Liver (tissue), 9 donors: ENCODE data around the gene SMIM14. TPM values are rescaled to one million over a fixed set of nuclear protein-coding genes. Genes with fewer than 3 reads are reported as not detected.

ENCODE experiments used
- DNase-seq: peaks from one replicate; pipeline ENCODE4 v3.0.0-alpha.2; 2017; ENCODE audit warnings: low spot score
- H3K27ac ChIP-seq, 2 donors: one replicate each; pipeline ENCODE4 v1.7.0; 2013; ENCODE audit warnings: inconsistent platforms in 2 of 2, low read length in 2 of 2, control low read depth in 1 of 2, low read depth in 1 of 2, mild to moderate bottlenecking in 1 of 2
- H3K27me3 ChIP-seq, 4 donors: one replicate each; pipeline versions ENCODE4 v1.6.1 to v1.7.0; 2013; ENCODE audit warnings: low read length in 3 of 4, inconsistent platforms in 1 of 4, mild to moderate bottlenecking in 1 of 4, moderate library complexity in 1 of 4; ENCODE audit not compliant: control insufficient read depth in 4 of 4, insufficient read depth in 4 of 4
- H3K36me3 ChIP-seq, 4 donors: one replicate each; pipeline versions ENCODE4 v1.6.1 to v1.7.0; 2013; ENCODE audit warnings: low read length in 3 of 4, mild to moderate bottlenecking in 3 of 4, low read depth in 1 of 4, moderate library complexity in 1 of 4; ENCODE audit not compliant: control insufficient read depth in 4 of 4, insufficient read depth in 3 of 4
- H3K4me1 ChIP-seq, 4 donors: one replicate each; pipeline versions ENCODE4 v1.6.1 to v1.7.0; 2013; ENCODE audit warnings: low read length in 3 of 4, mild to moderate bottlenecking in 3 of 4, moderate library complexity in 1 of 4; ENCODE audit not compliant: control insufficient read depth in 4 of 4, insufficient read depth in 4 of 4
- H3K4me3 ChIP-seq, 3 donors: one replicate each; pipeline versions ENCODE4 v1.6.1 to v1.7.0; 2013; ENCODE audit warnings: low read length in 3 of 3, control low read depth in 1 of 3, low read depth in 1 of 3, mild to moderate bottlenecking in 1 of 3
- H3K9ac ChIP-seq, 2 donors: one replicate each; pipeline ENCODE4 v1.7.0; 2013; ENCODE audit warnings: low read length in 2 of 2, mild to moderate bottlenecking in 2 of 2, moderate library complexity in 2 of 2, control low read depth in 1 of 2, low read depth in 1 of 2
- H3K9me3 ChIP-seq, 4 donors: one replicate each; pipeline versions ENCODE4 v1.6.1 to v1.7.0; 2013; ENCODE audit warnings: low read length in 3 of 4; ENCODE audit not compliant: control insufficient read depth in 4 of 4
- EGR1 ChIP-seq, 2 donors: IDR thresholded peaks; 2 replicates each; pipeline ENCODE4 v1.6.1; 2016 to 2018; ENCODE audit warnings: antibody characterized with exemption in 2 of 2, low read depth in 2 of 2
- FOXA1 ChIP-seq: IDR thresholded peaks from 2 replicates; pipeline ENCODE4 v1.6.1; 2016; ENCODE audit warnings: antibody characterized with exemption
- FOXA2 ChIP-seq: IDR thresholded peaks from 2 replicates; pipeline ENCODE4 v1.6.1; 2016; ENCODE audit warnings: antibody characterized with exemption
- GABPA ChIP-seq, 2 donors: IDR thresholded peaks in 1 of 2; conservative IDR thresholded peaks in 1 of 2; 2 replicates each; pipeline ENCODE4 v1.6.1; 2016; ENCODE audit warnings: antibody characterized with exemption in 2 of 2, mild to moderate bottlenecking in 1 of 2, moderate library complexity in 1 of 2
- HNF4A ChIP-seq, 2 donors: conservative IDR thresholded peaks; 2 replicates each; pipeline ENCODE4 v1.6.1; 2016; ENCODE audit warnings: antibody characterized with exemption in 2 of 2, mild to moderate bottlenecking in 2 of 2
- HNF4G ChIP-seq: IDR thresholded peaks from 2 replicates; pipeline ENCODE4 v1.6.1; 2016; ENCODE audit warnings: antibody characterized with exemption
- JUND ChIP-seq, 2 donors: IDR thresholded peaks; 2 replicates each; pipeline ENCODE4 v1.6.1; 2016; ENCODE audit warnings: antibody characterized with exemption in 2 of 2
- NR2F2 ChIP-seq: IDR thresholded peaks from 2 replicates; pipeline ENCODE4 v1.6.1; 2016; ENCODE audit warnings: antibody characterized with exemption
- RAD21 ChIP-seq, 2 donors: IDR thresholded peaks; 2 replicates each; pipeline ENCODE4 v1.6.1; 2016; ENCODE audit warnings: antibody characterized with exemption in 2 of 2, mild to moderate bottlenecking in 2 of 2
- RXRA ChIP-seq, 2 donors: IDR thresholded peaks; 2 replicates each; pipeline ENCODE4 v1.6.1; 2017 to 2018; ENCODE audit warnings: antibody characterized with exemption in 2 of 2, mild to moderate bottlenecking in 1 of 2
- TAF1 ChIP-seq: conservative IDR thresholded peaks from 2 replicates; pipeline ENCODE4 v1.6.1; 2016; ENCODE audit warnings: antibody characterized with exemption, mild to moderate bottlenecking
- YY1 ChIP-seq: IDR thresholded peaks from 2 replicates; pipeline ENCODE4 v1.6.1; 2016; ENCODE audit warnings: antibody characterized with exemption, mild to moderate bottlenecking
- WGBS: extraction: QIAGEN DNeasy Blood & Tissue Kit; methylation state at CpG from one replicate; pipeline ENCODE4 v1.1.7; 2013; 5-methylcytosine and 5-hydroxymethylcytosine counted together
- polyA plus RNA-seq, 2 donors: library from polyadenylated mRNA; stranded (reverse) in 1 of 2; unstranded in 1 of 2; fragments of 200-250 nt in 1 of 2; fragments of >200 nt in 1 of 2; fragmentation: Nextera tagmentation in 1 of 2; extraction: Ambion mirVana in 1 of 2; gene quantifications; one replicate each; pipeline versions ENCODE4 v1.2.1 to v1.2.3, GENCODE V29; 2013 to 2015
- total RNA-seq, 2 donors: library from RNA; depleted of rRNA; stranded (reverse); fragments of >200 nt; gene quantifications; one replicate each; pipeline ENCODE4 v1.2.3, GENCODE V29; 2014
- TF ChIP-seq, protein P1 (sequence below): IDR thresholded peaks from 2 replicates; pipeline ENCODE4 v1.6.1; 2016; ENCODE audit warnings: antibody characterized with exemption
- TF ChIP-seq, protein P2 (sequence below): fragments of 150-350 bp; IDR thresholded peaks from 2 replicates; pipeline ENCODE4 v1.5.1; 2017; ENCODE audit warnings: improper control_type of control experiment, low read depth, low read length; ENCODE audit not compliant: missing input control
- TF ChIP-seq, protein P3 (sequence below): IDR thresholded peaks from 2 replicates; pipeline ENCODE4 v1.6.1; 2016; ENCODE audit warnings: antibody characterized with exemption
- TF ChIP-seq, protein P4 (sequence below): IDR thresholded peaks from 2 replicates; pipeline ENCODE4 v1.6.1; 2016; ENCODE audit warnings: antibody characterized with exemption, mild to moderate bottlenecking
- TF ChIP-seq, protein P5 (sequence below): IDR thresholded peaks from 2 replicates; pipeline ENCODE4 v1.6.1; 2016; ENCODE audit warnings: antibody characterized with exemption
- donor health status: healthy.
- donor health status: healthy.
- donor health status: healthy.
- donor health status: healthy.
- donor health status: healthy.

Gene SMIM14
- total and polyA plus RNA-seq, 4 donors: 21.1 to 311 (median 91.6) TPM

DNA sequence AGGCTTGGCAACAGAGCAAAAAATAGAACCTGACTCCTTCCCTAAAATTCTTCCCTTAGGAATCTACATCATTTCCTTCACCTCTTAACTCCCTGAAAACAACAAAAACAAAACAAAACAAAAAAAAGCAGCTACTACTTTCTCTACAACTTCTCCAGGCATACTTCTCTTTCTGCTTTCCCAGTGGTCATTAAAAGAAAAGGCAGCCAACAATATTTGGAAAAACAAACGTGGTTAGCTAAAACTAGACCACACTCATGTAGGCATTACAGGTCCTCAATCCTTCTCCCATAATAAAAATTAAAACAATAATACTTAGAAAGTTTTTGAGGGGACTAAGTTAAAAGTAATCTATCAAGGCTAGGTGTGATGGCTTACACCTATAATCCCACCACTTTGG, 29.0 kb upstream of the SMIM14 start:
- Histone ChIP-seq H3K4me1 (peaks cover 0 to 6% (median 1%) of the 10 kb centered on the region in 4 donors), H3K9ac (no peak overlapping the region), H3K36me3 (no peaks in the 10 kb centered on the region), H3K9me3 (no peaks in the 10 kb centered on the region), H3K4me3 (no peak overlapping the region), H3K27me3 (no peaks in the 10 kb centered on the region), H3K27ac (no peak overlapping the region)
- 53% methylated on average over 1 of the region's 1 CpG for WGBS
- no peak for DNase-seq
- no peak for TF ChIP-seq TAF1
- TF ChIP-seq HNF4G: no peak
- no peak for TF ChIP-seq GABPA (IDR thresholded peaks at IDR 0.05 in 1 of 2, conservative IDR thresholded peaks at IDR 0.05 in 1 of 2)
- TF ChIP-seq, protein P1, sequence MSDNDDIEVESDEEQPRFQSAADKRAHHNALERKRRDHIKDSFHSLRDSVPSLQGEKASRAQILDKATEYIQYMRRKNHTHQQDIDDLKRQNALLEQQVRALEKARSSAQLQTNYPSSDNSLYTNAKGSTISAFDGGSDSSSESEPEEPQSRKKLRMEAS: no peak
- TF ChIP-seq EGR1 (IDR thresholded peaks at IDR 0.05; ENCODE audit: low read depth in 2 of 2): no peak
- TF ChIP-seq JUND (IDR thresholded peaks at IDR 0.05): no peak
- TF ChIP-seq NR2F2: no peak
- TF ChIP-seq, protein P2, sequence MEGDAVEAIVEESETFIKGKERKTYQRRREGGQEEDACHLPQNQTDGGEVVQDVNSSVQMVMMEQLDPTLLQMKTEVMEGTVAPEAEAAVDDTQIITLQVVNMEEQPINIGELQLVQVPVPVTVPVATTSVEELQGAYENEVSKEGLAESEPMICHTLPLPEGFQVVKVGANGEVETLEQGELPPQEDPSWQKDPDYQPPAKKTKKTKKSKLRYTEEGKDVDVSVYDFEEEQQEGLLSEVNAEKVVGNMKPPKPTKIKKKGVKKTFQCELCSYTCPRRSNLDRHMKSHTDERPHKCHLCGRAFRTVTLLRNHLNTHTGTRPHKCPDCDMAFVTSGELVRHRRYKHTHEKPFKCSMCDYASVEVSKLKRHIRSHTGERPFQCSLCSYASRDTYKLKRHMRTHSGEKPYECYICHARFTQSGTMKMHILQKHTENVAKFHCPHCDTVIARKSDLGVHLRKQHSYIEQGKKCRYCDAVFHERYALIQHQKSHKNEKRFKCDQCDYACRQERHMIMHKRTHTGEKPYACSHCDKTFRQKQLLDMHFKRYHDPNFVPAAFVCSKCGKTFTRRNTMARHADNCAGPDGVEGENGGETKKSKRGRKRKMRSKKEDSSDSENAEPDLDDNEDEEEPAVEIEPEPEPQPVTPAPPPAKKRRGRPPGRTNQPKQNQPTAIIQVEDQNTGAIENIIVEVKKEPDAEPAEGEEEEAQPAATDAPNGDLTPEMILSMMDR: no peak
- TF ChIP-seq RAD21 (IDR thresholded peaks at IDR 0.05): no peak
- TF ChIP-seq FOXA2: no peak
- TF ChIP-seq, protein P3, sequence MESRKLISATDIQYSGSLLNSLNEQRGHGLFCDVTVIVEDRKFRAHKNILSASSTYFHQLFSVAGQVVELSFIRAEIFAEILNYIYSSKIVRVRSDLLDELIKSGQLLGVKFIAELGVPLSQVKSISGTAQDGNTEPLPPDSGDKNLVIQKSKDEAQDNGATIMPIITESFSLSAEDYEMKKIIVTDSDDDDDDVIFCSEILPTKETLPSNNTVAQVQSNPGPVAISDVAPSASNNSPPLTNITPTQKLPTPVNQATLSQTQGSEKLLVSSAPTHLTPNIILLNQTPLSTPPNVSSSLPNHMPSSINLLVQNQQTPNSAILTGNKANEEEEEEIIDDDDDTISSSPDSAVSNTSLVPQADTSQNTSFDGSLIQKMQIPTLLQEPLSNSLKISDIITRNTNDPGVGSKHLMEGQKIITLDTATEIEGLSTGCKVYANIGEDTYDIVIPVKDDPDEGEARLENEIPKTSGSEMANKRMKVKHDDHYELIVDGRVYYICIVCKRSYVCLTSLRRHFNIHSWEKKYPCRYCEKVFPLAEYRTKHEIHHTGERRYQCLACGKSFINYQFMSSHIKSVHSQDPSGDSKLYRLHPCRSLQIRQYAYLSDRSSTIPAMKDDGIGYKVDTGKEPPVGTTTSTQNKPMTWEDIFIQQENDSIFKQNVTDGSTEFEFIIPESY: no peak
- TF ChIP-seq RXRA (IDR thresholded peaks at IDR 0.05): no peak
- no peak for TF ChIP-seq YY1
- TF ChIP-seq, protein P4, sequence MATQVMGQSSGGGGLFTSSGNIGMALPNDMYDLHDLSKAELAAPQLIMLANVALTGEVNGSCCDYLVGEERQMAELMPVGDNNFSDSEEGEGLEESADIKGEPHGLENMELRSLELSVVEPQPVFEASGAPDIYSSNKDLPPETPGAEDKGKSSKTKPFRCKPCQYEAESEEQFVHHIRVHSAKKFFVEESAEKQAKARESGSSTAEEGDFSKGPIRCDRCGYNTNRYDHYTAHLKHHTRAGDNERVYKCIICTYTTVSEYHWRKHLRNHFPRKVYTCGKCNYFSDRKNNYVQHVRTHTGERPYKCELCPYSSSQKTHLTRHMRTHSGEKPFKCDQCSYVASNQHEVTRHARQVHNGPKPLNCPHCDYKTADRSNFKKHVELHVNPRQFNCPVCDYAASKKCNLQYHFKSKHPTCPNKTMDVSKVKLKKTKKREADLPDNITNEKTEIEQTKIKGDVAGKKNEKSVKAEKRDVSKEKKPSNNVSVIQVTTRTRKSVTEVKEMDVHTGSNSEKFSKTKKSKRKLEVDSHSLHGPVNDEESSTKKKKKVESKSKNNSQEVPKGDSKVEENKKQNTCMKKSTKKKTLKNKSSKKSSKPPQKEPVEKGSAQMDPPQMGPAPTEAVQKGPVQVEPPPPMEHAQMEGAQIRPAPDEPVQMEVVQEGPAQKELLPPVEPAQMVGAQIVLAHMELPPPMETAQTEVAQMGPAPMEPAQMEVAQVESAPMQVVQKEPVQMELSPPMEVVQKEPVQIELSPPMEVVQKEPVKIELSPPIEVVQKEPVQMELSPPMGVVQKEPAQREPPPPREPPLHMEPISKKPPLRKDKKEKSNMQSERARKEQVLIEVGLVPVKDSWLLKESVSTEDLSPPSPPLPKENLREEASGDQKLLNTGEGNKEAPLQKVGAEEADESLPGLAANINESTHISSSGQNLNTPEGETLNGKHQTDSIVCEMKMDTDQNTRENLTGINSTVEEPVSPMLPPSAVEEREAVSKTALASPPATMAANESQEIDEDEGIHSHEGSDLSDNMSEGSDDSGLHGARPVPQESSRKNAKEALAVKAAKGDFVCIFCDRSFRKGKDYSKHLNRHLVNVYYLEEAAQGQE: no peak
- no peak for TF ChIP-seq FOXA1
- TF ChIP-seq HNF4A (conservative IDR thresholded peaks at IDR 0.05): no peak
- TF ChIP-seq, protein P5, sequence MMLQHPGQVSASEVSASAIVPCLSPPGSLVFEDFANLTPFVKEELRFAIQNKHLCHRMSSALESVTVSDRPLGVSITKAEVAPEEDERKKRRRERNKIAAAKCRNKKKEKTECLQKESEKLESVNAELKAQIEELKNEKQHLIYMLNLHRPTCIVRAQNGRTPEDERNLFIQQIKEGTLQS: no peak
